HG03439 (cell line): ENCODE data around the gene KRT80.

Source experiments
- ATAC-seq: cut with Tn5 transposase; IDR thresholded peaks from one replicate; pipeline ENCODE4 v1.9.1; 2021; ENCODE audit warnings: mild to moderate bottlenecking, moderate library complexity; ENCODE audit not compliant: unreplicated experiment

The KRT80 gene

GRCh38 chr12:52181746-52182145, 10.1 kb downstream of the KRT80 start:
- no peak for ATAC-seq

- no peak for ATAC-seq
These were observed 10.7 kb downstream of the KRT80 start for GRCh38 chr12:52180971-52181628.

GRCh38 chr12:52179396-52179973, 12.3 kb downstream of the KRT80 start:
- no peak for ATAC-seq

DNA sequence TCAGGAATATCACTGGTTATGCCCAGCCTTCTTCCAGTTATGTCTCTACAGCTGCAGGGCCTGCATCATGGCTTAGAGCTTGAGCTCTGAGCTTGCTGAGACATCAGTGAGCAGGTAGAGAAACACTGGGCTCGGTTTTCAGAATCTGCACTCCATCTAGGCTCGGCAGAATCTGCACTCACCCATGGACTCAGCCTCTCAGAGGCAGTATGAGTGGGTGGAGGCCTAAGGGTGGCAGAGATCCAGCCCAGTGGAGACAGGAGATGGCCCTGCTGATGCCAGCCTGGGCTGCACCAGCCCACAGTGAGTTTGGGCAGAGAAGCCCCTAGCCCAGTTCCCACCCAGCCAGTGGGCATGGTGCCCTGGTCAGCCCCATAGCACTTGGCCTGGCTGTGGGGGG, 12.8 kb downstream of the KRT80 start:
- ATAC-seq, result no peak

DNA sequence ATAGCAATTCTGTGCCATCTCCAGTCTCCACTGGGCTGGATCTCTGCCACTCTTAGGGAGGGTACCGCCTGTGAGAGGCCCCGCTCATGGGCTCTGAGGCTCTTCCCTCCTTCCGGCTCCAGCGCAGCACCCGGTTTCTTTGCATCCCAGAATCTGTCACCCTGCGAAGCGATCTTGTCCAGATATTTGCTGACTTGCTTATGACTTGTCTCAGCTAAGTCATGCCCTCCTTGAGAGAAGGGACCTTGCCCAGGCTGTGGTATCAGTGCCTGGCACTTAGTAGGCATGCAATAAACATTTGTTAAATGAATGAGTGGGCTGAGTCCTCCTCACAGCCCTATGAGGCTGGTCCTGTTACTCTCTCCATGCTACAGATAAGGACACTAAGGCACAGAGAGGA, 13.4 kb downstream of the KRT80 start:
- ATAC-seq, result no peak

- ATAC-seq, result no peak
These were observed 16.2 kb downstream of the KRT80 start for GRCh38 chr12:52175371-52176350.

DNA sequence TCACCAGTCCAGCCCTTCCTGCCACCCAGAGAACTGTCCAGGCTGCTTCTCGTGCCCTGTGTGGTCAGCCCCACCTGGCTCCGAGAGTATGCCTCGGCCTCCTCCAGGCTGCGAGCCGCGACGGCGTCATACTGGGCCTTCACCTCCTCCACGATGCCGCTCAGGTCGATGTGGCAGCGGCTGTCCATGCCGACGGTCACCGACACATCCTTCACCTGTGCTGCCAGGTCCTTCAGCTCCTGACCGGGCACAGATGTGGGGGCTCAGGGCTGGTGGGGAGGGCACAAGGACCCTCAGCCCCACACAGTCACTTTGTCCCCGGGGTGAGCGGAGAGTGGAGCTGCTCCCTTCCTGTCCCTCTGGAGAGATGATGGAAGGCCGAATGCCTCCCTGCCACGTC, 18.3 kb downstream of the KRT80 start:
- ATAC-seq, result no peak

- no peak for ATAC-seq
These were observed 18.9 kb downstream of the KRT80 start for GRCh38 chr12:52172956-52173355.

DNA sequence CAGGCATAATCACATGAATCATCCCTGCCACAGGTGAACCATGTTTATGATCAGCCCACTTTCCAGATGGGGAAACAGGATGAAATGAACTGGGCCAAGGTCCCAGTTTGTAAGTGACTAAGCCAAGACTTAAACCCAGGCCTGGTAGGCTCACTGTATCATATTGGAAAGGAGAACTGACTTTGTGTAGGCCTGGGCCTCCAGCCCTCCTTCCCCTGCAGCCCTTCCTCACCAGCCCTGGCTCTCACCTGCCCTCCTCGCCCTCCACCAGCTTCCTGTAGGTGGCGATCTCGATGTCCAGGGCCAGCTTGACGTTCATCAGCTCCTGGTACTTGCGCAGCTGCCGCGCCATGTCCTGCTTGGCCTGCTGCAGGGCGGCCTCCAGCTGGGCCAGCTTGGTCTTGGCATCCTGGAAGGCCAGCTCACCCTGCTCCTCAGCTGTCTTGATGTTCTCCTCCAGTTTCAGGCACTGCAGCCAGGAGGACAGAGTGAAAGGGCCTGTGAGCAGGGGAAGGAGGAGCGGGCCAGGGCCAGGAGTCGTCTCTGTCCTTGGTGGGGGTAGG, 19.8 kb downstream of the KRT80 start:
- ATAC-seq, result no peak

DNA sequence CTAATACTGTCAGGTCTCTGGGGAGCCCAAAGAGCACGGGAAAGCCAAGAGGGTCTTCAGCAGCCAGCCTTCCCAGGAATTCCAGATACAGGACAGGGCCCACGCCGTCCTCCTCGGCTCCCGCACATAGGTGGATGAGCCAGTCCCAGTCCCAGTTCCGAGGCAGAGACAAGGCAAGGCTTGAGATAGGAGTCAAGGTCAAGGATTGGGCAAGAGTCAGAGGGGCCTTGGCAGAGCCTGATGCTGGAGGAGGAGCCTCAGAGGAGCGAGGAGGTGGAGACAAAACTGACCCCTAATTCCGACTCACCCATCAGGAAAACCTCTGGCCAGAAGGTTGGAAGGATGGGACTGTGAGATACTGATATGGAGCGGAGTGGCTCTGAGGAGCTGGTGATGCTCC, 21.0 kb downstream of the KRT80 start:
- no peak for ATAC-seq

DNA sequence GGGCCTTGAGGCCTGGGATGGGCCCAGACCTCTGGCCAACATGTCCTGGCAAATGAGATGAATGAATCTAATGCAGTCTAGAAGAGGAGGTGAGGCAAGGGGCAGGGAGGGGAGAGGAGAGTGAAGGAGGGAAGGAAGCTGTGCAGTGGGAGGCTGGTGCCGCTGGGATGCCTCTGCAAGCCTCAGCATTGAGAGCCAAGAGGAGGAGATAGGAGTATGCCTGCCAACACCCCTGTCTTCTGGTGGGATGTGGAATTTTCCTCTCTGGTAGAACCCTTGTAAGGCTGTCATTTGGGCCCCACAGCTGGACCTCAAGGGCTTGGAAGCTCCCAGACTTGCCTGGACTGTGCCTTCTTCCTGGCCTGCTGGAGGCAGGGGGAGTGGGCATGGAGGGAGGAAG, 21.9 kb downstream of the KRT80 start:
- ATAC-seq, result no peak

DNA sequence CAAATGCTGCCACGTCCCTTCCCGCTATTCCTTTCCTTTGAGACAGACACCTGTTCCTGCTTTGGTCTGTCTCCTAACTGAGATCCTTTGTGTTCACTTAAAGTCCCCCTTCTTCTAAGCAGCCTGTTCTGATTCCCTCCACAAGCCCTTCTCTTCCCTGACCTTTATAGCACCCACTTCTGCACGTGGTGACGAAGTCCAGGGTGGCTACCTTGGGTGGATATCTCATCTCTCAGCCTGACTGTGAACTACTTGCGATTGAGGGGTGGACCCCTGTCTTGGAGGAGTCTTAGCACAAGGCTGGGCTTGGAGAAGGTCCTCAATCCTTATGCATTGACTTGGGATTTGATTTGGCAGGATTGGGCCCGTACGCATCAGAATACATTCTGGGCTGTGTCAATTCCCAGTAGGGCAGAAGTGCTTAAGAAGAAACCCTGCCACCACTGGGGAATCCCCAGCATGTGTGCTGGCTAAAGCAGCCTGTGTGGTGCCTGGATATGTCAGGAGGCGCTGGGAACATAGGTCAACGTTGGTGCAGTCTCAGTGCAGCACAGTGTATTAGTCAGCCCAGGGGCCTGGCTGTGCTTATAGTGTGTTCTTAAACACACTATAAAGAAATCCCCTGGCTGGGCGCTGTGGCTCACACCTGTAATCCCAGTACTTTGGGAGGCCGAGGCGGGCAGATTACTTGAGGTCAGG, 23.6 kb downstream of the KRT80 start:
- no peak for ATAC-seq

DNA sequence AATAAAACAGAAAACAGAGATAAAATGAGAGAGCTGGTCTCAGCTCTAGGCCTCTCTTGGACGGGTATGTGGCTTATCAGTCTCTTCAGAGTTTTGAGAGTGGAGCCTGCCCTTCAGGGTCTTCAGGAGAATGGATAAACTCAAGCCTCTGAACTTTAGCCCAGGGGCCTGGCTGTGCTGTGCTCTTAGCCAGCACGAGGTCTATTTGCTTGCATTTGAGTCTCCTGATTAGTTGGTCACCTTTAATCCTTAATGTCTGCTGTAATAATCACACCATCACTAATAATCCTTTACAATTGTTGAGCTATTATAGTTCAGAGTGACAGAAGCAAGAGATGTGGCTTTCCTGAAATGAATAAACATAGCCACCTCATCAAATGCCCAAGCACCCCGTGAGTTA, 24.3 kb downstream of the KRT80 start:
- no peak for ATAC-seq

DNA sequence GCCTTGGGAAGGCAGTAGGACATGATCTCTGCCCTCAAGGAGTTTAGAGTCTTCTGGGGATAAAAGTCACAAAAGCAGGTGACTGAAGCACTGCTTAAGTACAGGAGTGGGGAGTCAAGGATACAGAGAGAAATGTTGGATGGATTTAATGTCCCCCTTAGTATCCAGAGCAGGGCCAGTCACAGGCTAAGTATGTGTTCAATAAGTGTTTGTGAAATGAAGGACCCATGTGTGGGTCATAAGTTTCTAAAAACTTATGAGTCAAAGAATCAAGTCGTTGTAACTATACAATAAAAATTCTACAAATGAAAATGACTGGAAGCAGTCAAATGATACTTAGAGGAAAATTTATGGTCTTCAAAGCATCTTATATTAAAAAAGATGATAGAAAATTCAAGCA, 25.1 kb downstream of the KRT80 start:
- ATAC-seq, result no peak

DNA sequence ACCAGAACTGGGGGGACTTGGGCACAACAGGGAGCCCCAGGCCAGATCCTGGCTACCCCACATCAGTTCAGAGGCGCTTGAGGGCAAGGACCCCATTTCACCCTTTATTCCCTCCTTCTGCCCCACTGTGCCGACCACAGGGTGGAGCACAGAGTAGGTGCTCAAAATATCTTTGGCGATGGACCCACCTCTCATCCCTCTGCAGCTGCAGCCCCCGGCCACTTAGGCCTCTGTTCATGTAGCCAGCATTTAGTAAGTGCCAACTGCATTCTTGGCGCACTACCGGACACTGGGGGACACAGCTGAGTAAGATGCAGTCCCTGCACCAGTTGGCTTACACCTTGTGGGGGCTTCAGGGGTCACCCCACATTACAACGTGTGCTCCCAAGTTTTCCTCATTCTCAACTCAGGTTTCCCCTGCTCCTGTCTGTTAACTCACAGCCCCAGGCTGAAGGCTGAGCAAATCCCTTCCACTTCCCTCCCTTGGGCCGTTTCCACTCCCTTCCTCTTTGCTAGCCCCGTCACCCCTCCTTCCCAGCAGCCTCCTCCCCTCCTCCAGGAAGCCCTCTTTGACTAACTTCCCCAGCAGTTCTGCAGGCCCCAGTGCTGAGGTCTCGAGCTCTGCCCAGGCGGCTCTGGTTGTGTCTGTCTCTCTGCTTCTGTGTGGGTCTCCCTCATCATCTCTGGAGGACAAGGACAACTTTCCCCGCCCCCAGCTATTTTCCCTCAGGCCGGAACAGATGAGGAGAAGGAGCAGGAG, 26.5 kb downstream of the KRT80 start:
- no peak for ATAC-seq

DNA sequence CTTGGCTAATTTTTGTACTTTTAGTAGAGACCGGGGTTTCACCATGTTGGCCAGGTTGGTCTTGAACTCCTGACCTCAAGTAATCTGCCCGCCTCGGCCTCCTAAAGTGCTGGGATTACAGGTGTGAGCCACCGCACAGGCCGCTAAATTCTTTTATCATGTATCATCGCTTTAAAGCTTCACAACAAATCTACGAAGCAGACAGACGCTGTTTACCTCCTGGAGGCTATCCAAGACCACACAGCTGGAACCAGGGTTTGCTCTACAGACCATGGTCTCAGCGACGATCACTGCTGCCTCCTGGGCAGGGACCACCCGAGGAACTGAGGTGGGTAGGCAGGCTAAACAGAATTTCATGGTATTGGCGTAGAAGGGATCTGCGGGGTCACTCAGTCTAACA, 27.2 kb downstream of the KRT80 start:
- ATAC-seq, result no peak

DNA sequence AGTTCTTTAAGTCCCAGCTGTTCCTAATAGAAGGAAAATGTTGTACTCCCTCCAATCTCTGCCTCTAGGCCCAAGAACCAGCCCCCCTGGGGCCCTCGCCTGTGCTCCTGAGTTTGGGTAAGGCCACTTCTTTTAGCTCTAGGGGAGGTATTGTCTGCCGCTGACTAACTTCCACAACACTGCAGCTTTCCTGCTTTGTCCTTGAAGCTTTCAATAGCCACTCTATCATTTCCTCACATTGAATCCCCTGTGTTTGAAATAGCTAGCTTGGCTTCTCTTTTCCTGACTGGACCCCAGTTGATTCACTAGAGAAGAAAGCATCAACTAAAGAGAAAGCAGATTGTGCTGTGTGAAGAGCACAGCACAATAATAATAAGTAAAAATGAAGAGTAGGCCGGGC, 28.8 kb downstream of the KRT80 start:
- no peak for ATAC-seq

GRCh38 chr12:52160200-52160599, 31.6 kb downstream of the KRT80 start:
- ATAC-seq, result no peak

- ATAC-seq, result no peak
These were observed 34.2 kb downstream of the KRT80 start for GRCh38 chr12:52157566-52158150.
